PC-9 (cell line): ENCODE data around the gene HACE1. TPM values are rescaled to one million over a fixed set of nuclear protein-coding genes. Genes with fewer than 3 reads are reported as not detected.

Experiments used
- BruUV-seq: library from RNA; stranded (reverse); fragments of 400-500 nt; replicated peaks from 2 replicates; lab custom pipeline; 2021; lab: Mats Ljungman, UMichigan
- CTCF ChIA-PET: fragments of 300-600 bp; sonication (Branson Sonifier 250); formaldehyde crosslinking; loops from one replicate; lab custom pipeline; 2022; ENCODE audit warnings: antibody characterized with exemption; lab: Charles Lee
- POLR2A ChIA-PET: fragments of 300-600 bp; sonication (Branson Sonifier 250); formaldehyde crosslinking; loops from one replicate; lab custom pipeline; 2022; ENCODE audit warnings: antibody characterized with exemption; ENCODE audit not compliant: unreplicated experiment; lab: Charles Lee
- DNase-seq, 2 experiments: peaks; one replicate each; pipeline versions ENCODE4 v3.0.0 to v3.0.0-alpha.2; 2015 to 2022; ENCODE audit warnings: mixed read lengths in 1 of 2
- H2AFZ ChIP-seq: fragments of 200-600 bp; sonication (generic); 2 replicates; pipeline ENCODE4 v1.8.1; 2017; ENCODE audit warnings: antibody characterized with exemption
- H3F3A ChIP-seq: fragments of 200-600 bp; sonication (generic); 2 replicates; pipeline ENCODE4 v1.8.1; 2017; ENCODE audit warnings: antibody characterized with exemption, mild to moderate bottlenecking, low read depth; ENCODE audit not compliant: insufficient read depth
- H3K27ac ChIP-seq: fragments of 200-600 bp; sonication (generic); 2 replicates; pipeline ENCODE4 v1.6.1; 2016; ENCODE audit warnings: mixed run types
- H3K27me3 ChIP-seq: fragments of 200-600 bp; sonication (generic); 2 replicates; pipeline ENCODE4 v1.6.1; 2016; ENCODE audit warnings: low read depth, mixed run types; ENCODE audit not compliant: insufficient read depth
- H3K36me3 ChIP-seq: fragments of 200-600 bp; sonication (generic); 2 replicates; pipeline ENCODE4 v1.6.1; 2016; ENCODE audit warnings: low read depth, mixed run types
- H3K4me1 ChIP-seq: fragments of 200-600 bp; sonication (generic); replicated peaks from 2 replicates; pipeline ENCODE4 v1.6.1; 2016; ENCODE audit warnings: mixed run types; ENCODE audit not compliant: insufficient read depth
- H3K4me2 ChIP-seq: fragments of 200-600 bp; sonication (generic); 2 replicates; pipeline ENCODE4 v1.6.1; 2017; ENCODE audit warnings: mixed run types
- H3K4me3 ChIP-seq: fragments of 200-600 bp; sonication (generic); 2 replicates; pipeline ENCODE4 v1.6.1; 2016; ENCODE audit warnings: mixed run types
- H3K79me2 ChIP-seq: fragments of 200-600 bp; sonication (generic); 2 replicates; pipeline ENCODE4 v1.6.1; 2017; ENCODE audit warnings: low read depth, mixed run types
- H3K9me2 ChIP-seq: fragments of 200-600 bp; sonication (generic); 2 replicates; pipeline ENCODE4 v1.8.1; 2017; ENCODE audit warnings: mild to moderate bottlenecking; ENCODE audit not compliant: insufficient read depth
- H3K9me3 ChIP-seq: fragments of 200-600 bp; sonication (generic); 2 replicates; pipeline ENCODE4 v1.8.1; 2016; ENCODE audit warnings: low read depth; ENCODE audit not compliant: insufficient read depth
- H4K20me1 ChIP-seq: fragments of 200-600 bp; sonication (generic); 2 replicates; pipeline ENCODE4 v1.8.1; 2017; ENCODE audit not compliant: insufficient read depth
- CTCF ChIP-seq: fragments of 200-600 bp; sonication (generic); conservative IDR thresholded peaks from 2 replicates; pipeline ENCODE4 v1.6.1; 2017; ENCODE audit warnings: mixed run types, antibody characterized with exemption, mild to moderate bottlenecking, moderate library complexity
- EZH2 ChIP-seq: fragments of 200-600 bp; sonication (generic); IDR thresholded peaks from 2 replicates; pipeline ENCODE4 v1.8.0; 2017; ENCODE audit warnings: antibody characterized with exemption, low read depth
- intact Hi-C: fragments of 100-400 bp; cut with micrococcal nuclease; formaldehyde crosslinking; loops from one replicate; pipeline ENCODE4 v1.10.0; 2022; ENCODE audit not compliant: unreplicated experiment
- total RNA-seq: library from RNA; stranded (reverse); gene quantifications from 2 replicates; pipeline ENCODE4 v1.2.3, GENCODE V29; 2021

HACE1 gene
- total RNA-seq, 1 experiment from 2014 or later = 12.4 TPM

GRCh38 chr6:104704191-104704590 is 155.5 kb downstream of the HACE1 start:
- no peak for DNase-seq
- H3K27me3 ChIP-seq = no peaks in the 10 kb centered on the region
- no peak overlapping the region for H3K4me3 ChIP-seq
- H3K27ac ChIP-seq = no peak overlapping the region
- no peaks in the 10 kb centered on the region for H3K79me2 ChIP-seq
- no peak for TF ChIP-seq CTCF
- no peak for TF ChIP-seq EZH2
- no TSS peak for BruUV-seq
- no peaks in the 10 kb centered on the region for H4K20me1 ChIP-seq
- H3F3A ChIP-seq = no peaks in the 10 kb centered on the region; the same call in 1 of the 2 replicates
- intact Hi-C loops = no loop called here
- H2AFZ ChIP-seq = no peak overlapping the region
- H3K36me3 ChIP-seq = no peaks in the 10 kb centered on the region
- H3K4me1 ChIP-seq = no peaks in the 10 kb centered on the region
- ChIA-PET POLR2A (no interaction called here), CTCF (no interaction called here)
- no peaks in the 10 kb centered on the region for H3K9me3 ChIP-seq
- no peak overlapping the region for H3K4me2 ChIP-seq
- H3K9me2 ChIP-seq = no peaks in the 10 kb centered on the region

GRCh38 chr6:104702126-104702841 is 157.4 kb downstream of the HACE1 start:
- Histone ChIP-seq H3K36me3 (no peaks in the 10 kb centered on the region), H3K4me1 (no peaks in the 10 kb centered on the region), H3K9me2 (no peaks in the 10 kb centered on the region), H3K9me3 (no peaks in the 10 kb centered on the region), H3K79me2 (no peaks in the 10 kb centered on the region), H3K4me3 (no peak overlapping the region), H4K20me1 (no peaks in the 10 kb centered on the region), H2AFZ (no peak overlapping the region), H3K27me3 (no peaks in the 10 kb centered on the region), H3K4me2 (no peak overlapping the region), H3K27ac (no peak overlapping the region), H3F3A (no peaks in the 10 kb centered on the region; the same call in 1 of the 2 replicates)
- no peak for DNase-seq
- TF ChIP-seq EZH2 (no peak), CTCF (no peak)
- intact Hi-C loops = no loop called here
- ChIA-PET POLR2A (interaction anchor here (0.6 kb wide), 1 partner anchor 279 kb away, joined by 5 read pairs; no protein-coding TSS in a partner anchor), CTCF (no interaction called here)
- no TSS peak for BruUV-seq

- POLR2A ChIA-PET = no interaction called here
- no peaks in the 10 kb centered on the region for H3K36me3 ChIP-seq
- intact Hi-C loops = no loop called here
- H3K4me3 ChIP-seq = no peak overlapping the region
- H2AFZ ChIP-seq = no peak overlapping the region
- H4K20me1 ChIP-seq = no peaks in the 10 kb centered on the region
- H3K4me2 ChIP-seq = no peak overlapping the region
- H3K27me3 ChIP-seq = no peaks in the 10 kb centered on the region
- TF ChIP-seq EZH2 = no peak
- TF ChIP-seq CTCF = no peak
- no peak overlapping the region for H3K27ac ChIP-seq
- no peaks in the 10 kb centered on the region for H3K9me2 ChIP-seq
- H3K4me1 ChIP-seq = no peaks in the 10 kb centered on the region
- CTCF ChIA-PET = no interaction called here
- BruUV-seq = no TSS peak
- DNase-seq = no peak
- no peaks in the 10 kb centered on the region for H3K79me2 ChIP-seq
- no peaks in the 10 kb centered on the region; the same call in 1 of the 2 replicates for H3F3A ChIP-seq
- H3K9me3 ChIP-seq = no peaks in the 10 kb centered on the region
These were observed 159.1 kb downstream of the HACE1 start for GRCh38 chr6:104700371-104701185.
